ENCODE results near the gene ARAP3.

GRCh38 chr5:141608046-141608445, 74.0 kb downstream of the ARAP3 start:
- TF ChIP-seq, protein P1, sequence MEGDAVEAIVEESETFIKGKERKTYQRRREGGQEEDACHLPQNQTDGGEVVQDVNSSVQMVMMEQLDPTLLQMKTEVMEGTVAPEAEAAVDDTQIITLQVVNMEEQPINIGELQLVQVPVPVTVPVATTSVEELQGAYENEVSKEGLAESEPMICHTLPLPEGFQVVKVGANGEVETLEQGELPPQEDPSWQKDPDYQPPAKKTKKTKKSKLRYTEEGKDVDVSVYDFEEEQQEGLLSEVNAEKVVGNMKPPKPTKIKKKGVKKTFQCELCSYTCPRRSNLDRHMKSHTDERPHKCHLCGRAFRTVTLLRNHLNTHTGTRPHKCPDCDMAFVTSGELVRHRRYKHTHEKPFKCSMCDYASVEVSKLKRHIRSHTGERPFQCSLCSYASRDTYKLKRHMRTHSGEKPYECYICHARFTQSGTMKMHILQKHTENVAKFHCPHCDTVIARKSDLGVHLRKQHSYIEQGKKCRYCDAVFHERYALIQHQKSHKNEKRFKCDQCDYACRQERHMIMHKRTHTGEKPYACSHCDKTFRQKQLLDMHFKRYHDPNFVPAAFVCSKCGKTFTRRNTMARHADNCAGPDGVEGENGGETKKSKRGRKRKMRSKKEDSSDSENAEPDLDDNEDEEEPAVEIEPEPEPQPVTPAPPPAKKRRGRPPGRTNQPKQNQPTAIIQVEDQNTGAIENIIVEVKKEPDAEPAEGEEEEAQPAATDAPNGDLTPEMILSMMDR (conservative IDR thresholded peaks at IDR 0.05 in 1 of 2, IDR thresholded peaks at IDR 0.05 in 1 of 2; ENCODE audit: extremely low read depth in 1 of 2, insufficient read depth in 1 of 2, low read depth in 1 of 2, low read length in 2 of 2), result no peak
- TF ChIP-seq EZH2 (IDR thresholded peaks at IDR 0.05; ENCODE audit: borderline replicate concordance, low read length), result no peak

Data from mammary epithelial cell (primary cell).